HG02571 (cell line): ENCODE data around the gene HIPK2.

Experiments used
- ATAC-seq: cut with Tn5 transposase; IDR thresholded peaks from one replicate; pipeline ENCODE4 v1.9.1; 2021; ENCODE audit warnings: mild to moderate bottlenecking, moderate library complexity; ENCODE audit not compliant: unreplicated experiment

Gene HIPK2

DNA sequence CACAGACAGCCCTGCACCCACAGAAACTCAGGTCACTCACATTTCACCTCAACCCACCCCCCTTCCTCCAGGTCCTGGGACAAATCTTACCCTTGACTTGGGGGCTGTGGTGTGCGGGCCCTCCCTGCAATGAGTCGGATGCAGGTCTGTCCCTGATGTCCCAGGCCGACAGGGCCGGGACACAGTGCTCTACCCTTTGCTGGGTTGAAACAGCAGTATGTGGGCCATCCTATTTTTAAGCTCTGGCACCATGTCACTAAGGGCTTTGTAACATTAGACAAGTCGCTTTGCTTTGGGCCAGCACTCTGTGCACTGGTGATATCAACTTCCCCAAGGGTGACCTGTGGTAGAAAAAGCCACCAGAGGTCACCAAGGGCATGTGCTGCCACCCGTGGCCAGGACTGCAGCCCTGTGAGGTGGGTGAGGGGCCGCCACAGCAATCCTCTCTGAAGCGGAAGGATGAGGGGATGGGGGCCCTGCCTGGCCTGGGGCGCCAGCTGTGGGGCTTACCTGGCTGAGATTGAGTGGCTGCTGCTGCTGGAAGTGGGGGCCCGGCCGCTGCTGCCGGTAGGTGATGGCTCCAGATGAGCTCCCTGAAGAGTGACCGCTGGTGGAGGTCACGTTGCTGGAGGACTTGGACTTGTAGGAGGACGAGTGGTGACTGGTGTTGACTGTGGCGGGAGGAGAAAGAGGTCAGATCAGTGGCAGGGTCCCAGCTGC, 203.0 kb downstream of the HIPK2 start:
- no peak for ATAC-seq

DNA sequence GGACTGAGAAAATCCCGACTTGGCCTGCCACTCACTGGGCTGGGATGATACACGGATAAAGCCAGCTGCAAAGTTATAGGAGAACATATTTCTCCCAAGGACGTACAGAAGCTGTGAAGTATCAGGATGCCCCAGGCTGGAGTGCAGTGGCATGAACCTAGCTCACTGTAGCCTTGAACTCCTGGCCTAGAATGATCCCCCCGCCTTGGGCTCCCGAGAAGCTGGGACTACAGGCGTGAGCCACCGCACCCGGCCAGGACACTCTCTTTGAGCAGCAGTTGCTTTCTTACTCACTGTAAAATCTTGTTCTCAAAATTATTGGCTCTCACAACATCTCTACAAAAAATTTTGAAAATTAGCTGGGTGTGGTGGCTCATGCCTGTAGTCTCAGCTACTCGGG, 203.9 kb downstream of the HIPK2 start:
- no peak for ATAC-seq

DNA sequence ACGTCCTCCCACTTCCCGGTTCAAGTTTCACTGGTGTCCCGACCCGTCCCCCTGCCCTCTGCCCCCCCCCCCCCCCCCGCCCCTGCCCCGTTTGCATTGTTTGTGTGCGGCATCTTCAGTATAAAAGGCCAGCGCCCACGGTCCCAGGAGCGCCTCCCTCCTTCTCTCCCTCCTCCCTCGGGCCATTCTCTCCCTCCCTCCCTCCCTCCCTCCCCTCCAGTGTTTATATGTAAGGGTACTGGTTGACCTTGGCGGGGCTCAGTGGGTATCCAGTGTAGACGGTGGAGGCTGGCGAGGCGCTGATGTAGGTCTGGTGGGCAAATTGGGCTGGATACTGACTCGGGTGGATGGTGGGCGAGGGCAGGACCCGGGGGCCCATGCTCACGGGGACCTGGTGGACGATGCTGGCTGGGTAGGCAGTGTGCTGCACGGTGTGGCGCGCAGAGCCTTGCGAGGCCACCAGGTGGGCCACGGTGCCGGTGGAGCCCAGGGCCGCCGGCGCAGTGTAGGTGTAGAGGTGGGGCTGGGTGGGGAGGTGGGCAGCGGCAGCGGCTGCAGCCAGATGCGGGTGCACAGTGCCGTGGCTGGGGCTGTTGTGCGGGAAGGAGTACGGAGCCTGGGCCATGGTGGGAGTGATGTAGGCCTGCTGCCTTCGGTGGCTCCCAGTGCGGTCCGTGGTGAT, 205.0 kb downstream of the HIPK2 start:
- no peak for ATAC-seq

DNA sequence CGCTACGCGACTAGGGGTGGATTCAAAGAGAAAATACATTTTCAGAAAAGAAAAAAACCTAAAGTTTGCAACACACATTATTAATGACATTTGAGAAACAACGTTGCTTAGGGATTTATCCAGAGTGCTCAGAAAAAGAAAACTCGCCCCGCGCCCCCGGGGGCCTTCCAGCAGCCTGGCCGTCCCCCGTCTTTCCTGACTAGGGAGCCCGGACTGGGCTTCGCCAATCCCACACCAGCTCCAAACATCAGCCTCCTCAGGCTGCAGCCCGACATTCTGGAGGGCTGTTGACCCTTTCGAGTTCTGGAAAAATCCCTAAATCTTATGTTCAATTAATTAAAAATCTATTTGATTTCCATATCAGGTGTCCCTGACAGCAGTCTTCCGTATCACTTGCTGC, 205.7 kb downstream of the HIPK2 start:
- no peak for ATAC-seq

DNA sequence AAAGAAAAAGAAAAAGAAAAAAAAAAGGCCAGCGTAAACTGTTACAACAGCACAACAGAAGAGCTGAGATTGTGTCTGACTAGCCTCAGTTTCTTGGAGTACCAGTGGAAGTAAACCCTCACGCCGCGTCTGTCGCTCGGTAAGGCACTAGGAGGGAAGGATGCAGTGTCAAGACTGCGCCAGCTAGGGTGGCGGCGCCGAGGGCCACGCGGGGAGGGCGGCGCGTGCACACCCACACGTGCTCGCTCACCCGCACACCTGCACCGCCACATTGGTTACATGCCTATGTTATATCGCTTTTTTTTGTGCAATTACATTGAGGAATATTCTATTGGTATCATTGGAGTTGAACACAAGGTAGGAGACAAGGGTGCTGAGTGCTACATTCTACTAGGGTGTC, 206.1 kb downstream of the HIPK2 start:
- no peak for ATAC-seq

DNA sequence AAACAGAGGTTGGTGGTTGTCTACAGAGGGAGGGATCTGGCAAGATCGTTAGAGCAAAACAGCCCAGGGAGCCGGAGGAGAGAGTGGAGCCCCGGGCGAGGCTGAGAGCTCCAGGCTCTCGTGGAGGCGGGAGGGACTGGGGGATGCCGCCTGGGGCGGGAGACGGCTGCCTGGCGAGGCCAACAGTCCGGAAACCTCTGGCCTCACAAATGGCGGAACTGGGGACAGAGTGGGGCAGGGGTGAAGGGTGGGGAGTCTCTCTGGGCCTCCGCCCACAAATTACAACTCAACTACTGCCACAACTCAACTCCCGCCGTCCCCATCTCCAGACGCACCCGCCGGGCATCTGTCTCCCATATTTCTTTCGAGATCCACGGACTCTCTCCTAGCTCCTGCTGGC, 206.6 kb downstream of the HIPK2 start:
- ATAC-seq: no peak

DNA sequence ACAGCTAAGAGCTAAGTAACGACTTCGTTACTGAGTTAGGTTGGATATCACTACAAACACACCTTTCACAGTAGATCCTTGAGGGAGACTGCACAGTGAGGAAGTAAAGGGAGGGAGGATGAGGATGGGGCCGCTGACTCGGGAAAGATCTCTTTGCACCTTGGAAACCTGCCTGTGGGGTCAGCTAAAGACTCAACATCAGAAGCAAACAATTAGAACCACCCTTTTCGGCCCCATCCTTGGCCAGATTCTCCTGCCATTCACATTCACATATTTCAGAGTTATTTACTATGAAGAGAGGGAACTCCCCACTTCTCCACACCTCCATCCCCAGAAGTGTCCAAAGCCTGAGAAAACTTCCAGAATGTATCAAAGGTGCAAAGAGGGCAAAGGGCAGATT, 207.2 kb downstream of the HIPK2 start:
- ATAC-seq: no peak

DNA sequence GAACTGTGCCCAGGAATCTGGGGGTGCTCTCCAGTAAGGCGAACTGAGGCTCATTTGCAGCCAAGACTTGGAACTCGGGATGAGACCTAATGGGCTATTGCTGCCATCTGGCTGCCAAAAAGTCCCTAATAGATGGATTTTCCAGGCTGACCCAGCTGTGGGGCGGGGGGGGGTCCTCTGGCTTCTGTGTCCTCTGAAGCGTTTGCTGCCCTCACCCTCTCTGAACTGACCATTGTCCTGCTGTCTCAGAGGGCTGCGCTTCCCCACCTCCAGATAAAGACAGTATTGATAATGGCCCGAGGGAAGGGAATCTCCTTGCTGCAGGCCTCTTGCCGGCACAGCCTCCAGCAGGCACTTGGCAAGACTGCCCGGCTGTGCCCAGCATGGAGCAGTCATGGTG, 207.7 kb downstream of the HIPK2 start:
- no peak for ATAC-seq

DNA sequence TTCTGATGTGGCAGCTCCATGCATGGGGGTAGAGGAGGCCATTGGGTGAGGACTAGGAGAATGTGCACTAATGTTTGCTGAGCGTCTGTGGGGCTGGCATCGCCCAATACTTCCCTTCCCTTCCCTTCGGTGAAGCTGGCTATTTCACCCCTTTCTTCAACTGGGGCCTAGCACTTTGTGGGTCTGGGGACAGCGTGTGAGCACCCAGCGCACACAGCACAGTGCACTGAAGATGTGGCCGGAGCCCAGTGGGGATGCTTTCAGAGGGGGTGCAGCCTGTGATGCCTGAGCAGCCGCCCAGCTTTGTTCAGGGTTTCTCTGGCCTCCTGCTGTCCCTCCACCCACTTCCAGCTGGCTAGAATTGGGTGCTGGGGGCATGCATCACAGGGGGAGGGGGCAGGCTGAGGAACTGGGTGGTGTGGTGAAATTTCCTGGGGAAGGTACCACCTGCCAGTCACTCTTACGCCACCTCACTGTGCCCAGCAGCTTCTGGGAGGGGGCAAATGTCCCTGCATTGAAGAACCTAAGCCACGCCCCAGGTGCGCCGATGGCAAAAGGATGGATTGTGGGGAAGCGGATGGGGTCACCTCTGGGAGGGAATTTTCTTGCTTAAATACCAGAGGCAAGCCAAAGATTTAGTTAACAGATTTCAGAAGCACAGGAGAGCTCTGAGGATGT, 208.8 kb downstream of the HIPK2 start:
- no peak for ATAC-seq

DNA sequence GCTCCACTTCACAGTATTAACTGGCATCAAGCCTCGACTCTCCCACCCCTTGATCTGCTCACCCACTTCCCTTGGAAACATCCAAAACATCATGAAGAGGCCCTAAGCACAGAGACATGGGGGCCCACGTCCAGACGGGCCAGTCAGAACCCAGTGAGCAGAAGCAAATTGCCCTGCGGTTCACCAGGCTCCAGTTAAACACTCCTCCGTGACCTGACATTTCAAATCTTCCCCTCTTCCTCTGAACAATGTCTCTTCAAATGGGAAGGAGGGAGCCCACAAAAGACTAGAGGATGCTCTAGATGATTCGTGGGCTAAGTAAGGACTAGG, 209.5 kb downstream of the HIPK2 start:
- no peak for ATAC-seq

DNA sequence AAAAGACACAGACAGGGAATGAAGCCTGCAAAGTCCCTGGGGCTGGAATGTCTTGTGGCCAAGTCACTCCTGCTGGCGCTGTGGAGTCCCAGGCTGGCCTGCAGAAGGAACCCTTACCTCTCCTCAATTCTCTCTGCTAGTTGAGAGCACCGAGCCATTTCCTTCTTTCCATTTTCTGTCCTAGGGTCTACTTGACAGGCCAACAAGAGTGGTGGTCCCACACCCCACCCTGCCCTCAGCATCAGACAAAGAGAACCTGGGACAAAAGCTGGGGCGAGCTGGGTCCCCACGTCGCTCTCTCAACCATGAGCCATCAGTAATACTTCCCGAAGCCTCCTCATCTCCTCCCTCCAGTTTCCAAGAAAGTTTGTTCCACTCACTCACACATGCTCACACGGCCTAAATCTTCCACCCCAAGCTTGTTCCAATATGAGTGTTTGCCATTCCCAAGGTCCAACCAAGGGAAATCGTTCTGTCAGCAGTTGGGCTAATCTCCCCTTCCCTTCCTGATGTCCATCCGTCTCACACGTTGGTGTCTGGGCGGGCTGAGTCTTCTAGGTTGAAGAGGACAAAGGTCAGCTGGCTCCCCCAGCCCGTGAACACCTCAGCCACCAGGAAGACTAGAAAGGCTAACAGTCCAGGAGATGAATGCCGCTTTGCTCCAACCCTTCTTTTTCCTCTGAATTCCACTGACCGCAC, 210.0 kb downstream of the HIPK2 start:
- no peak for ATAC-seq

DNA sequence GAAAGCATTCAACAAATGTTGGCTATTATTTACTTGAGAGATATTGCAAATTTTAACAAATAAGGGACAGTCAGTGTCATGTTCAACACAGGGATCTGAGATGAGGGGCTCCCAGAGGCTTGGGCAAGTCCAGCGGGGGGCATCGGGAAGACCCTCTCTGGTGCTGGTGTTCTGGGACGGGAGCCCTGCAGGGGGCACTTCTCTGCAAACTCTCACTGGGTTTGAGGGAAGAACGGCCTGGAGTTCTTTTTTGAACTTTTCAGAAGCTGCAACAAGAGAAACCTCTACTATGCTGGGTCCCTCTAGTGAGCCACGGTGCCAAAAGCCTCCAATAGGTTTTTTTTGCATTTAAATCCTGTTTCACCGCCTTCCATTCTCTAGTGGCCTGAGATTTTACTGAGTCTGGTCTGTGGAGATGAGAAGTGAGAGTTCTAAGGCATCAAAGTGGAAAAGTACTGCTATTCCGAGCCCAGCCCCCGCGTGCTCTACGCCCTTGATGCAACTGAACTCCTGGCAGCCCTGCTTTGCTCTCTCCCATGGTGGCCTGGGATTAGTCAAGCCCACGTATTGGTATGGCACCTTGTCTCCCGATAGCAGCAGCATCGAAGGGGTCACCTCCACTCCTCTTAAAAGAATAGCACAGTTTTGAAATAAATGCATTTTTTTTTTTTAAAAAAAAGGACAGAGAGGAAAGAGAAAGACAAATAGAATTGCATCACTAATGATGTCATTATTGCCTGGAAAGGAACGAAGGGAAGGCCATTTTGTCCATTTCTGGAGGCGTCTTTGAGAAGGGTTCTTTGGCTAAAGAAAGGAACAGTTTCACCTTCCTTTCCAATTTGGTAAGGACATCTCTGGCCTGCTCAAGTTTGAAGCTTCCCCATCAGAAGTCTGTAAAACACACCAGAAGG, 210.8 kb downstream of the HIPK2 start:
- no peak for ATAC-seq

DNA sequence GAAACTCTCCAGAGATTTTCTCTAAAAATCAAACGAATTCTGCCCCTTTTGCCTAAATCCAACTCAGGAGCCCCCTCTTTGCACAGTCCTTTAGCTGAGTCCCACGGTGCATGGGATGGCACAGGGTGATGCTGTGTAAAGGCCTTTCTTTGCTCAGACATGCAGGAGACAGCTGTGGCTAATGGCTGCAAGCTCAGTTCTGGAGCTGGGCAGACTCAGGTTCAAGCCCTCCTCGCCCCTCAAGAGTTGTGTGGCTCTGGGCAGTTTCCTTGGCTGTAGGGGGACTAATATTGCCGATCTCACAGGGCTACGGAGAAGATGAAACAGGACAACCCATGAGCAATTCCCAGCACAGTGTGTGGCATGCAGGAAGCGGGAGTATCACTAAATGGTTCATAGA, 211.7 kb downstream of the HIPK2 start:
- ATAC-seq: no peak

DNA sequence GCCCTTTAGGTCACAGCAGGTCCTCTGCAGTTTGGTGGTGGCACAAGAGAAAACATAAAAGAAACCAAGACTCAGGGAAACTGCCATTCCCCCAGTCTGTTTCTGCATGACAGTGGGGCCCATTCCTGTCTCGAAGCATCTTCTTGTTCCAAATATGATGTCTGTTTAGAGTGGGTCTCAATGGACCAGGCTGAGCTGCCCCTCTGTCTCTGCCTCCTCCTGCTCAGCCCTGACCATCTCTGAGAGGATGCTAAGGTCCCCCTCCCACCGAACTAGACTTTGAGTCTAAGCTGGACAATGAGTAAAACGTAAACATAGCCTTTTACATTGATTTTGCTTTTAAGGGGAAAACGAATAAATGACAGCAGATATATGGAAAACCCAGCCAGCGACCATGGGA, 213.9 kb downstream of the HIPK2 start:
- no peak for ATAC-seq

DNA sequence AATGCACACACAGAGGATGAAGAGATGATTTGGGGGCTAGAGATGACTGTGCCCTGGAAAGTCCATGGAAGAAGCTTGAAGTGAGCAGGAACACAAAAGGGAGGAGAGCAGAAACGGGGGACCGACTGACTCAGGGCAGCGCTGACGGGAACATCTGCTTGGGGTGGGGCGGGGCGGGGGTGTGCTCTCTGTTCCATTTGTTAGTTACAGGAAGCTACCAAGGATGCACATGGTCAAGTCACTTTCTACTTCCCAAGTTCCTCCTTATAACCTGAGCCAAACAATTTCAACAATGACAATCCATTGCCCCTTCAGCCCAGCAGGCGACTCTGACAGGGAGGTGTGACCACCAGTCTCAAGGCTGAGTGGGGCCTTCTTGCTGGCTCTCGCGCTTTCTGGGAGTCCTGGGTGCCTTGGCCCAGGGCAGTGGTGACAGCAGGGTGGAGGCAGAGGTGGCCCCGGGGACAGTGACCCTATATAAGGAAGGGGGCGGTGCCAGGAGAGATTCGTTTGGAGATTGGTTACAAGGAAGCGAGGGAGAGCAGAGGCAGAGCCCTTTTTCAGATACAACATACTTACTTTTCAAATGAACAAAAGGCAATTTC, 214.7 kb downstream of the HIPK2 start:
- ATAC-seq: no peak

DNA sequence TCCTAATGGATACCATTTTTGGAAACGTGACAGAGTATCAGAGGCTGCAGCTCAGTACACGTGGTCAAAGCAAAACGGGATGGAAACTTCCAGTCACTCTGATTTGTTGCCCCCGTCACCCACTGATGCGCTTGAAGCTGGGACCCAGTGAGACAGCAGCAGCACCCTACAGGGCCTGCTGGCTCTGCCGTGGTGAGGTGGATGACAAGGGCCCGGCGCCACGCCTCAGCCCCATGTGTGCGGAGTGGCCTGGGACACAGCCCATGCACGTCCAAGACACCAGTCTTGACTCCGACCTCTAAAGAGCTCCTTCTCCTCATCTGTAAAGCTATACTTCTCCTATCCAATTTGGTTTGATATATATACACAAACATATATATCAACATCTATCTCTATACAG, 215.3 kb downstream of the HIPK2 start:
- ATAC-seq: no peak

DNA sequence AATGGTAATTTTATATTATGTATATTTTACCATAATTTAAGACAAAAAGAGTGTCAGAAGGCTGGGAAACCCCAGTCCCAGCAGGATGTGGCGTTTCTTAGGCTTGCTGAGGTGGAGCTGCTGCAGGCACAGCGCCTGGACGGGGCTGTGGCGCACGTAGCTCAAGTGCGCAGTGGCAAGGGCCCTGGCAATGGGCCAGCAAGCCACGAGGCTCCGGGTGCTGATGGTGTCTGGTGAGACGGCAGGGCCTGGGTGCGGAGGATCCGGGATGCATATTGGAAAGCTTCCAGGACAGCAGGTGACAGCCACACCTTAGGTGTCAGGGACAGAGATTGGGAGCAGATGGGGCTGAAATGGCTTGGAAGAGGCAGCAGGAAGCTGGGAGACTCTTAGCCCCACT, 217.1 kb downstream of the HIPK2 start:
- ATAC-seq: no peak

DNA sequence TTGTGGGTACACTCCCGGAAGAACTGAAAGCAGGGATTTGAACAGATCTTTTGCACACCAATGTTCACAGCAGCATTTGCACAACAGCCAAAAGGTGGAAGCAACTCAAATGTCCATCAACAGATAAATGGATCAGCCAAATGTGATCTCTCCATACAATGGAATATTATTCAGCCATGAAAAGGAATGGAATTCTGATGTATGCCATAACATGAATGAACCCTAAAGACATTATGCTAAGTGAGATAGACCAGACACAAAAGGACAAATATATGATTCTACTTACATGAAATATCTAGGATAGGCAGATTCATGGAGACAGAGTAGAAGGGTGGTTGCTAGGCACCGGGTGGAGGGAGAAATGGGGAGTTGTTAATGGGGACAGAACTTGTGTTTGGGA, 217.6 kb downstream of the HIPK2 start:
- no peak for ATAC-seq

DNA sequence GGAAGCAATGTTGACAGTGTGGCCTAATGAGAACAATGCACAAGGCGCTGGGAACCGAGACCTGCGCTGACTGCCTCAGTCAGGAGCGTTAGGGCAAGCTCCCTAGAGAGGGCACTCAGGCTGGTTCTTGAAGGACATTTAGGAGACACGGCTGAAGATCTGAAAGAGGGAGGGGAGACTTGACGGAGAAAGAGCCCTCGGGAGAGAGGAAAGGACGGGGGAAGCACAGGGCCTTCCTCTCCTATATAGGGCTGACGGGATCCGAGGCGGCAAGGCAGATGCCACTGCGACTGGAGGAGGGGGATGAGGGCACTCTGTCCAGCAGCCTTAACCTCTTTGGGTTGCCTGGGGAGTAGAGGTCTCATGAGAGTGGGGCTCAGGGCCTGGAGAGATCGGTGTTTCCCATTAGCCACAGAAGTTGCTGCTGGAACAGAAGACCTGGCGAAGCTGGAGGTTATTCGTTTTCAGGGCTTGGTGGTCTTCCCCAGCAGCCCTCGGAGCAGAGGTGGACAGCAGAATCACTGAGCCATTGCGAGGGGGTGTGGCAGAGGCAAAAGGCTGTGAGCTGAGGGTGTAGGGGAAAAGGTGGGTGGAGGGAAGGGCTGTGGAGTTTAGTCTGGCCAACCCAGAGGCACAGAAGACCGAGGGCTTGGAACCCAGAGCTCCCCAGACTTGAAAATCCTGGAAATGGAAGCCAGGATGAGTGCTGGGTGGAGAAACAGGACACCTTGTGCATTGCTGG, 218.3 kb downstream of the HIPK2 start:
- ATAC-seq: no peak
